Stimulated activated CD8-positive, alpha-beta memory T cell treated with anti-CD3 and anti-CD28 coated beads, Interleukin-15, amount 100 ng/mL, for 4 hours (primary cell): ENCODE data around the gene C2CD4D.

Source experiments
- DNase-seq, 2 donors: peaks; one replicate each; pipeline ENCODE4 v3.0.0-alpha.2; 2020; ENCODE audit warnings: low read depth in 2 of 2

C2CD4D gene

DNA sequence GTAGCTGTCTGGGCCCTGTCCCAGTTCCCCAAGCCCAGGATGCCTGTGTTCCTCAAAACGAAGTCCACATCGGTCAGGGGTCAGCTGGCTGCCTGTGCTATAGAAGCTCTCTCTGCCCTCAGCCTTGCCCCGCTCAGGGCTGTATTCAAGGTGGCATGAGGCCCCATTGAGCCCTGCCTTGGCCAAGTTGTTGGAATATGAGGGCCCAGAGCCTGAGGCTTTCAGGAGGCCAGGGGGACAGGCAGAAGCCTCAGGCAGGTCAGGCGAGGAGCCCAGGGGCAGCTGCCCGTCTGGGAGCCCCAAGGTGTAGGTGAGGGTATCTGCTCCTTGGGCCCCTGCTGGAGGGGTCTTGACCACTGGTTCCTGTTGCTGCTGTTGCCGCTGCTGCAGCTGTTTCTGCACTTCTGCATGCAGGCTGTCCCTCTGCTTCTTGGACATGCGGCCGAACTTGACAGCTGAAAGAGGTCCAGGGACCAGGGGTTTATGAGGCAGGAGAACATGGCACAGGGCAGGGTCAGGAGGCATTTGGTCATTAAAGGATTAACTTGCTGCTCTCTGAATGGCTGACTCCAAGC is 24.6 kb downstream of the C2CD4D start:
- DNase-seq: no peak

DNA sequence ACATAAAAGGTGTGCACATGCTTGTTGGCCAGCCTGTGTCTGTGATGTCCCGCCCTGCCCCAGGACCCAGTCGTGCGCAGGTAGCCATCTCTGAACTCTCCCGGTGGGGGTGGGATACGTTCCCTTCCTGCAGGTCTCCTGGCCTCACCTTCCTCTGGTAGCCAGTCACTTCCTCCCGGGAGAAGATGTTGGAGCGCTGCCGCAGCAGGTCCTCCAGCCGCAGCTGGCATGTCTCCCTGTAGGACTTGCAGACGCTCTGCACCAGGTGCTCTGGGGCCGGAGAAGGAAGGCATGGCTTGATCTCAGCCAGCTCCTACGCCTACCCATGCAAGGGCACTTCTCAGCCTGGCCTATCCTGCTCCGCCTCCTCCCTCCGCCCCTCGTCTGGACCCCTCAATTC is 25.2 kb downstream of the C2CD4D start:
- DNase-seq: no peak

DNA sequence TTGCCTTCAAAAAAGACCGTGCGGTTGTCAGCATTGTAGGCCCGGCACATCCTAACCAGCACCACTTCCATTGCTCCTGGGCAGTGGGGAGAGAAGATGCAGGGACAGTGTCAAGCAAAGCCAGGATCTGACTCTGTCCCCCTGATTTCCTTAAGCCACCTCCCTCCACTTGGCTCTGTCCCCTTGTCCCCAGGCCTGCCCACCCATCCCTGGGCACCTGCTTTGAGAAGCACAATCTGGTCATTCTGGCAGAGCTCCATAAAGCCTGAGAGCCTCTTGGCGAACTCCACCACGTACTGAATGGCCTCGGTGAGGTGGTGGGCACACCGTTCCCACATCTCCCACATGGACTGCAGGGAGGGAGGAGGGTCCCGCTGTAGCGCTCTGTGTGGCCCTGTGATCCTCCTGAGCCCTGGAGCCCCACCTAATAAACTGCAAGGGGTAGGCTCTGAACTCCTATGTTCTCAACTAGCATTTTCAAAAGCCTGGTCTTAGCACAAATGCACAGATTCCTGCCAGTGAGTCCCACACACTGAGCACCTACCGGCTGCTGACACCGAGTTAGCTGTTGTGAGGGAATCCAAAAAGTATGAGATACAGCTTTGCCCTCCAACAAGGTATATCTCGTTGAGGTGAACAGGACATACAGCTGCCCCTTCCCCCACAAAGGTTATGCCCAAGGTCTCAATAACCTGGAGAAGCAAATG is 26.2 kb downstream of the C2CD4D start:
- no peak for DNase-seq

GRCh38 chr1:151811181-151811580 is 28.4 kb downstream of the C2CD4D start:
- DNase-seq: no peak

DNA sequence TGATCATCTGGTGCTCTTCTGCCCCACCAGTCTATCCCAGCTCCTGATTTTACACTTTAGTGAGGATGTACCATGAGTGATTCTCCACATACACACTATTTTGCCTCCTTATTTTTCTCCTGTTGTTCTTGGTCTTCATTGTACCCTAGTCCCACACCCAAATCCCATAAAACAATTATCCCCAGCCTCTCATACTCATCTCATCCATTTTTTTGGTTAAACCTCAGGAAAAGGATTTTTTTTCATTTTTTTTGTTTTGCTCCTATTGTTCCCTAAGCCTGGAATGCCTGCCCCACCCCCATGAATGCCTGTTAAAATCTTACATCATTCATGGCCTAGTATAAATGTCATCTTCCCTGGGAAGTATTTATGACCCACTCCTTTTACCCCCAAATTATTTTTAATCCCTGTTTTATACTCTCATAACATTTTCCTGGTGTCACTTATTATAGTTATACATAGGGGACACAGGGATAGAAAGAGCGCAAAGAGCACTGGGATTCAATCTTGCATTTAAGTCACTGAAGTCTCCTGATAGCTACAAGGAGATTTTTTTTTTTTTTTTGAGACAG is 29.5 kb downstream of the C2CD4D start:
- DNase-seq: no peak

GRCh38 chr1:151809290-151809984 is 30.2 kb downstream of the C2CD4D start:
- no peak for DNase-seq

GRCh38 chr1:151807766-151808165 is 31.9 kb downstream of the C2CD4D start:
- DNase-seq: no peak

DNA sequence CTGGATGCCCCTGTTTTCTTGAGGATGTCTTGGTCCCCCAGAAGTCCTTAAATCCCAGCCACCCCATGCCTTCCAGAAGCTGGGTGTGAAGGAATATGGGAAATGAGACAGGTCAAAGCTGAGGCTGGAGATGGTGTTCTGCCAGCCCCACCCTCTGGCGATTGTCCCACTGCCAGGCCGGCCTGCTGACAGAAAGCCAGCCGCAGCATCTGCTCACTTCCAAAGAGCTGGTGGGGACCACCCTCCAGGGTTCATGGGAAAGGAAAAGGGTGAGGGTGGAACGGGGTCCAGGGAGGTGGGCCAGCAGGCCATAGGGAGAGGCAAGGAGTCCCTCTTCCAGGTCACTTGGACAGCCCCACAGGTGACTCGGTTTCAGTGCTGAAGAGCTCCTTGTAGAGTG is 32.5 kb downstream of the C2CD4D start:
- no peak for DNase-seq

DNA sequence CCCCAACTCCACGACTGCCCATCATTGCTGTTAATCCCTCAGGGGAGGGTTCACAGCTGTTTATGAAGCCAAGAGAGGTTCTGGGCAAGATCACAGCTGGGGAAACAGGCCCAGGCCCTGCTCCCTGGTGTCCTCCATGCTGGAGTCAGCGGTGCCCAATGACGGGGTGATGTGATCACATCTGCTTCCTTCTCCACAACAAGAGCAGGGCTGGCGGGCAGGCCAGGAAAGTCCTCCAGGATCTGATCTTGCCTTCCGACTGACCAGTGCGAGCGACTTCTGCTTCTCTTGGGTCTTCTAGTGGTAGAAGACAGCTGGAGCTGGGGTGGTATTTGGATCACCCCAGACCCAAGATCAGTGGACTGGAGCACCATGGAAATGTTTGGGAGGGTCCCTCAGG is 33.5 kb downstream of the C2CD4D start:
- no peak for DNase-seq

- no peak for DNase-seq
Measured at GRCh38 chr1:151805066-151805820, 34.4 kb downstream of the C2CD4D start, which contains the start of gene LINGO4. Gene LINGO4, minus strand, starts transcription at chr1:151805419. Its CDS starts 2,715 bp downstream, at chr1:151802704.

GRCh38 chr1:151803915-151804314 is 35.7 kb downstream of the C2CD4D start:
- DNase-seq: no peak

DNA sequence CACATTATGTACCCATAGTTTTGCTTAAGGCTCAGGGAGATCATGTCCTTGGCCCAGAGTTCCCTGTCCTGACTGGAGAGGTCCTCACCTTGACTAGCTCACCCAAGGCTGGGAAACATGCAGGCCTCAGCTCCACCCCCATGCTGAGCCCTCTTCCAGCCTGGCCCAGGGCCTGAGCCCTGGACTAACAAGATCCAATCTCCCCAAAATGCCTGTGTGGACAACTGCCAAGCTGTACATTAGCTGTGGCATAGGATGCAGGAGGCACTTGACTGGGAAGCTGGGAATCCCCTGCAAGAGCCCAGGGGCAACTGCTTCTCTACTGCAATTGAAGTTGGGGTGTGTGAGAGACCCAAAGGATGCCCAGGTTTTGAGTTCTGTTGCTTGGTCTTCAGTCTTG is 36.5 kb downstream of the C2CD4D start:
- no peak for DNase-seq

GRCh38 chr1:151802372-151802771 is 37.2 kb downstream of the C2CD4D start:
- DNase-seq: no peak

DNA sequence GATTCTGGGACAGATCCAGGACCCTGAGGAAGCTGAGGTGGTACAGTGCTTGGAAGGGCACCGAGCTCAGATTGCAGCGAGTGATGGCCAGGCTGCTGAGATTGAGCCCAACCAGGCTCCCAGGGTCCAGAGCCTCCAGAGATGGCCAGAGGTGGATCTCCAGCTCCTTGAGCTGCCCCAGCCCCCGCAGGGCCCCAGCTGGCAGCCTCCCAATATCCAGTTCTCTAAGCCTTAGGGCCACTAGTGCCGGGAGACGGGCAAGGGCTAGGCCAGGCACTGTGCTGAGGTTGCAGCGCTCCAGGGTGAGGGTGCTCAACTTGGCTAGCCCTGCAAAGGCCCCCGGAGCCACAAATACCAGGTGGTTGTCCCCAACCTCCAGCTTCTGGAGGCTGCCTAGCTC is 37.8 kb downstream of the C2CD4D start:
- no peak for DNase-seq

GRCh38 chr1:151801310-151801820 is 38.3 kb downstream of the C2CD4D start:
- DNase-seq: no peak

DNA sequence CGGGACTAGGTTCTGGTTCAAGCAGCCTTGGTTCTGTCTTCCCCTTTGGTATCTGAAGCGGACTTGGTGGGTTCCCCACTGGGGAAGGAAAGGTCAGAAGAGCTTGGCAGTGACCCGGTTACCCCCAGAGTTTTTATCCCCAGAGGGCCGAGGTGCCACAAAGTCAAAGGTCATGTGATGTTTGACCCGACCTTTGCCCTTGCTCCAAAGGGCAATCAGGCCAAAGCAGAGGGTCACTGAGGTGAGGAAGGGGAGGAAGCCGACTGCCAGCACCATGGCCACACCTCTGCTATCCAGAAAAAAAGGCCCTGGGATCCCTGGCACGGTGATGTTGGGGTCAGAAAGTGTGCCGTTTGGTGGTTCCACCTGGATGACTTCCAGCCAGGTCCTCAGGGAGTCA is 38.8 kb downstream of the C2CD4D start:
- DNase-seq: no peak

- DNase-seq: no peak
Measured at GRCh38 chr1:151799179-151800022, 40.2 kb downstream of the C2CD4D start.

DNA sequence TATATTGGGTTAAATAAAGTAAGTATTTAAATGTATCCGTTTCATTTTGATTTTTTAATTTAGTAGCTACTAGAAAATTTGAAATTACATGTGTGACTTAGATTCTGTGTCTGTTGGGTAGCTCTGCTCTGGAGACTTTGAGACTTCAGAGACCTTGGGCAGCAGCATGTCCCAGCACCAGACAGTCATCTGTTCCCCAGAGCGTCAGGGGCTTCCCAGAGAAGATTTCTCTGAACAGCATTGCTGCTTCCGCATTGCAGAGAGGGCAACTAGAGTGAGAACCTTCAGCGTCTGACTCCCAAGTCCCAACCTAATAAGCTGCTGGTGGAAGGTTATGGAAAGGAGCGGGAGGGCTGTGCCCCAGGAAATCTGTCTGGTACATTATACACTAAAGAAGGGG is 41.0 kb downstream of the C2CD4D start:
- no peak for DNase-seq

GRCh38 chr1:151790940-151791651 is 48.5 kb downstream of the C2CD4D start:
- DNase-seq: no peak
